VCaP (cell line): ENCODE data around the gene RTL1.

Experiments used
- H3K27ac ChIP-seq: fragments of 450-650 bp; 2 replicates; pipeline ENCODE4 v1.5.1; 2017
- CTCF ChIP-seq: fragments of 450-650 bp; conservative IDR thresholded peaks from 2 replicates; pipeline ENCODE4 v1.5.1; 2017; ENCODE audit warnings: mild to moderate bottlenecking, moderate library complexity

The RTL1 gene

GRCh38 chr14:100860556-100861187, 42.9 kb downstream of the RTL1 start:
- no peak for TF ChIP-seq CTCF
- H3K27ac ChIP-seq: no peak overlapping the region

- no peak overlapping the region for H3K27ac ChIP-seq
- no peak for TF ChIP-seq CTCF
These were observed 43.7 kb downstream of the RTL1 start for GRCh38 chr14:100859781-100860180.

GRCh38 chr14:100858838-100859220, 44.7 kb downstream of the RTL1 start:
- H3K27ac ChIP-seq: no peak overlapping the region
- TF ChIP-seq CTCF: no peak

GRCh38 chr14:100857923-100858837, 45.3 kb downstream of the RTL1 start:
- no peak for TF ChIP-seq CTCF
- H3K27ac ChIP-seq: no peak overlapping the region

GRCh38 chr14:100857233-100857922, 46.1 kb downstream of the RTL1 start:
- TF ChIP-seq CTCF: no peak

GRCh38 chr14:100856056-100856950, 47.2 kb downstream of the RTL1 start:
- H3K27ac ChIP-seq: no peak overlapping the region
- no peak for TF ChIP-seq CTCF

More at GRCh38 chr14:100857233-100857922, 46.1 kb downstream of the RTL1 start:
- no peak overlapping the region for H3K27ac ChIP-seq
